NB4 (cell line): ENCODE results near the gene BBS7.

Experiments used
- CTCF ChIP-seq: IDR thresholded peaks from one replicate; pipeline ENCODE4 v1.5.1; 2012; ENCODE audit warnings: low read depth, low read length
- MYC ChIP-seq: IDR thresholded peaks from 2 replicates; pipeline ENCODE4 v1.6.1; 2011; ENCODE audit warnings: low read depth, low read length
- POLR2A ChIP-seq: IDR thresholded peaks from 2 replicates; pipeline ENCODE4 v1.6.1; 2011; ENCODE audit warnings: mild to moderate bottlenecking; ENCODE audit not compliant: insufficient read length; ENCODE audit errors: extremely low read depth
- TF ChIP-seq, protein P1 (sequence below): IDR thresholded peaks from 2 replicates; pipeline ENCODE4 v1.6.1; 2011; ENCODE audit warnings: low read depth, low read length

DNA sequence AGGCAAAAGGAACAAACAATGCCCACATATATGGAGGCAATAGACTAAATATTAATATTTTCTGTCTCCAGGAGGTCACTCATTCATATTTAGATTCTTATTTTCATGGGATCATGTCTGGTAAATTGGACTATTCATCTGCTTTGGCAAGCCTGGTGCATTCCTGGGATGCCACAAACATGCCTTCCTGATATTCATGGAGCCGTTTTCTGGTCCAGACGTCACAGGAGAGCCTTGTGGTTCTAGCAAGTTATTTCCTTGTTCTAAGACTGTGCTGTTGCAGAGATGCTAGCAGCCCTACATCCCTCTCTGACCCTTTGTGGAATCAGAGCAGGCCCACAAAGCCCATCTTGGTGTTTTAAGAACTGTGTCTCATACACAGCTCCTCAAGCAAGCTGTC lies 85.3 kb downstream of the BBS7 start:
- TF ChIP-seq CTCF = no peak
- no peak for TF ChIP-seq POLR2A
- TF ChIP-seq, protein P1, sequence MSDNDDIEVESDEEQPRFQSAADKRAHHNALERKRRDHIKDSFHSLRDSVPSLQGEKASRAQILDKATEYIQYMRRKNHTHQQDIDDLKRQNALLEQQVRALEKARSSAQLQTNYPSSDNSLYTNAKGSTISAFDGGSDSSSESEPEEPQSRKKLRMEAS = no peak
- no peak for TF ChIP-seq MYC
